GM21723 (cell line): ENCODE measurements around the gene COBL.

Experiments
- ATAC-seq: cut with Tn5 transposase; IDR thresholded peaks from one replicate; pipeline ENCODE4 v1.9.1; 2021; ENCODE audit warnings: mild to moderate bottlenecking, moderate library complexity; ENCODE audit not compliant: unreplicated experiment

COBL gene

DNA sequence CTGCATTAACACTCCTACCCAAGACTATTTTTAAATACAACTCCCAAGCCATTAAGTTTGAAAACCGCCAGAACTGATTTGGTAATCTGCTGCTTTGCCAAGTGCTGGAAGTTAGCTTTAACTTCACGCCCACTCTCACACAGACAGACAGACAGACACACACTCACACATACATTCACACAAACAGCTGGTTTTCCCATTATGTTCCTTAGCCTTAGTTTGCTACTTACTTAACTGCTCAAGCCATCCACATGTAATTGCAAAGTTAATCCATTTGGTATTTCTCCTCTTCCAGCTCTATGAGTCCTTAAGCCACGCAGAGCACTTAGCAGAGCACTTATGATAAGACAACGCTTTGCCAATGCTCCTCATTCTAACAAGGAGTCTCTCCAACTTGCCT is 8.3 kb downstream of the COBL start:
- no peak for ATAC-seq

DNA sequence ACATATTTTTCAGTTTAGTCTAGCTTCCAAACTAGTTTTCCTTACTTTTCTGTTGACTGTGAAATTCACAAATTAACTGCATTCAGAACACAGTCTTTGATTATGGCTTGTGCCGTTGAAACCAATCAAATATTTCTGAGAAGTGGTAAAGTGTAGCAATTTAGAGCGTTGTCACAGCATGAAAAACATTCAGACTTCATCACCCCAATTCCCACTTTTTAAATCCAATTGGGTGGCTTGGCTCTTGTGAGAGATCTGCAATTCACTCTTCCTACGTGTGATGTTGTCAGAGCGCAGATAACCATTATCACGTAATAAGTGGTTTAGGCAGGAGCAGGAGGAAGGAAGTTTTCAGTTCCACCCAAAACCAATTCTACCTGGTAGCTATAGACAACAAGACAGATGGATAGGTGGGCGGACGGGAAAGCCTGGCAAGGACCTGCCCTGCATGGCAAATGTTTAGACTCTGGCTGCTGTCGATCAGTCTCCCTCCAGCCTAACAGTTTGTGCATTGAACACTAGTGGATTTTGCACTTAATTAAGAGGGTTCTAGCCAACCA is 8.9 kb downstream of the COBL start:
- no peak for ATAC-seq

DNA sequence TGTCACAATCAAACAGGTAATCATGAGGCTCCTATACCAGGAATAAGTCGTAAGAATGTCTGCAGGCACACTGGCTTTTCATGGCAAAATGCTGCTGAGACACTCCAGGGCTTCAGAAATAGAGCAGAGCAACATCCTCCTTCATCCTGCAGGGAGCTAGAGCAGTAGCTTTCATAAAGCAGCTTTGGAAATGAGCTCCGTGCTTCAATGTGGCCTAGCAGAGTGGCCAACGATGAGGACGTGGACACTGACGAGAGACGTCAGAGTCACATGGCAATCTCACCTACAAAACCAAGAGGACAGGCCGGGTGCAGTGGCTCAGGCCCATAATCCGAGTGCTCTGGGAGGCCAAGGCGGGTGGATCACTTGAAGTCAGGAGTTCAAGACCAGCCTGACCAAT is 9.8 kb downstream of the COBL start:
- ATAC-seq = no peak

DNA sequence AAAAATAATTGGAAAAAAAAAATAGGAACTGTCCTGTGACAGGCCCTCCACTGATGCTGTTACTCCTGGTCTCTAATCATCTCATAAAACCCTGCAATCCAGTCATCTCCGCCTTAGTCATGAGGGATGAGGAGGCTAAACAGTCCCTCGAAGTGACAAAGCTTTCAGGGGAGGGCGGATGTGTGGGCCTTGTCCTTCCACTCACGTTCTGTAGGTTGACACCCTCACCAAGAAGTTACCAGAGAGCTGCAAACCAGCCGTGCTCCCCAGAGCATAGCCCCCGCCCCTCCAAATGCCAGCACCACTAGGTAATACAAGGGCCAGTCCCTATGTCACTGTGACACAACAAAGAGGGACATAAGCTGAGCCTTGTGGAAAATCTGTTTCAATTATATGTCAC is 11.9 kb downstream of the COBL start:
- no peak for ATAC-seq

DNA sequence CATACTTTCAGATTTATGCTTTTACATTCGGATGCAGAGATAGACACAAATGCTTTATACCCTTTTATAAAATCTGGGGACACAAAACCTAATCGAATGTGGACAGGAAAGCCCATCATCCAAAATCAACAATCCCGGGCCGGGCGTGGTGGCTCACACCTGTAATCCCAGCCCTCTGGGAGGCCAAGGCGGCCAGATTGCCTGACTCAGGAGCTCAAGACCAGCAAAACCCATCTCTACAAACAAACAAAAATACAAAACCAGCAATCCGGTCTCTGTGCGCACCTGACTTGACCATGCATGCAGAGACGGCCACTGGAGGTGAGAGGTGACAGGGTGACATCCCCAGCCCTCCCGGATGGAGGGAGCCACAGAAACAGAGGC is 13.5 kb downstream of the COBL start:
- no peak for ATAC-seq

DNA sequence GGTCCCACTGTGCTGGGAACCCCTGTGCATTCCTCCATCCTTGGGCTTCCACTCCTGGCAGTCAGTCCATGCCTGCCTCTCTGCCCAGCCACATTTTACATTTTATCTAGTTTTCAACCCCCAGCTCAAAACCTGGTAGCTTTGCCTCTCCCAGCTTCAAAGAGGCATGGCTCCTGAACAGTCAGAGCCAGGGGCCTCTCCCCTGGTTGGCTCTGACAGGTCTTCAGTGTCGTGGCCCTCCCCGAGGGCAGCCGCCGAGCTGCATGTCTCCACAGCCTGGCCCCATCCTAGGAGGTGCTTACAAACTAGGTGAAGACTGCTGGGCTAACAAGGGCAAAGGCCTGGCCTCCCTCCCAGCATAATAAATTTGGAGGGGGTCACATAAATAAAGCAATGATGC is 14.8 kb downstream of the COBL start:
- ATAC-seq = no peak

DNA sequence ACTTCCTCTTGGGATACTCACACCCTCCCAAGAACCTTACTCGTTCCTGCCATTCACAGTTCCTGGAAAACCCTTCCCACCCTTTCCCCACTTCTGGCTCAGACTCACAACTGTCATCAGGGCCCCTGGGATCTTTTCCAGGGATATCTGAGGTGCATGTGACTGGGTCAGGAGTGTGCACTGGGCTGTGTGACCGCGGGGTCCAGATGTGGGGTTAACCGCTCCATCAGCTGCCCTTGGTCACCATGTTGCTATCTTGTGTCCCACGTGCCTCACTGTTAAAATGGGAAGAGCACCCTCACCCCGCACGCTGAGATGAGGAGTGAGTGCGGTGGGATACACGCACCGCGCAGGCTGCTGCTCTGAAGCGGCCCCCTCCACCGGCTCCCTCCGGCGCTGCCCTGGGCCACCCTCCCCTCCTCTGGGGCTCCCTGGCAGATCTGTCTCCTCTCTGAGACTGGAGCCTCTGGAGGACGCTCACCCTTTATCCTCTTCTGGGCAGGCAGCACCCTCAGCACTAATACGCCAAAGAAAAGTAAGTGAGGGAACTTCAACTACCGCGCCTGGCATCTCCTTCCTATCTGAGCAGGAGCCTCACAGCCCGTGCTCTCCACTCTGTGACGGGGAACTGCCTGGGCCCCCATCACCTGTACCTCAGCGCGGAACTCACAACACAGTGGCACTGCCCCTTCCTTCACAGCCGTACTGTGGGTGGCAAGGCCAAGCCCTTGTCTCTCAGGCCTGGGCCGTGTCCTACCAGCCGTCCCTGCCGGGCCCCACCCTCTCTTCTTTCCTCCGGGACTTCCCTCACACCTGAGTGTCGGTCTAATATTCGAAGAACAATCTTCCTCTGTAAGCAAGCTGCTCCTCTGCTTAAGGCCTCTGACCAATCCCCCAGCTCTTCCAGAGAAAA is 15.6 kb downstream of the COBL start:
- ATAC-seq = no peak

DNA sequence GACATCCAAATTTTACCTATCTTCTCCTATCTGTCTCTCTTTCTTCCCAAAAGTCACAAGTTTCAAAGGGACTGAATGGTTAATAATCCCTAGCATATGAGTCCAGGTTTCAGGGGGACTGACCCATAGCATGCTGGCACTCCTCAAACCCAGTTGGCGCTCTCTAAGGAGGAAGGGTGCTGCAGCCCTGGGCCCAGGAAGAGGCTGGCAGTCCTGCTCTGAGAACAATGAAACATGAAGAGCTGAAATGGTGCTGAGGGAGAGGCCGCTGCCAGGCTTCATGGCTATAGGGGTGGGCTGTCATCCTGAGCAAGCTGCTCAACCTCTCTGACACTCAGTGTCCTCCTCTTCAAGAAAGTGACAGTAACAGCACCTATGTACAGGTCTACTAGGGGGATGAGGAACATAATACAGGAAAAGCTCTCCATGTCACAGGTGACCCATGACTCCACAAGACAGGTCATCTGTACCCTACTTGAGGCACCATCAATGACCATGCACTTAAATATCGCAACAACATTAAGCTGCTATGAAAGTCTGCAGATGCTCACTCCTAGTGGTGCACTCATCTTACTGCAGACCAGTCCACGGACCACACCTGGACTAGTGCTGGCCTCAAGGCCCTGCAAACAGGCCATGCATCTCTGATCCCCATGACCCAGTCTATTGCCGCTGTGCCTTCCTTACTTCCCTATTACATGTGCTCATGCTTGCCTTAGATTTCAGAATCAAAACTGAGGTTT is 17.0 kb downstream of the COBL start:
- ATAC-seq = no peak

DNA sequence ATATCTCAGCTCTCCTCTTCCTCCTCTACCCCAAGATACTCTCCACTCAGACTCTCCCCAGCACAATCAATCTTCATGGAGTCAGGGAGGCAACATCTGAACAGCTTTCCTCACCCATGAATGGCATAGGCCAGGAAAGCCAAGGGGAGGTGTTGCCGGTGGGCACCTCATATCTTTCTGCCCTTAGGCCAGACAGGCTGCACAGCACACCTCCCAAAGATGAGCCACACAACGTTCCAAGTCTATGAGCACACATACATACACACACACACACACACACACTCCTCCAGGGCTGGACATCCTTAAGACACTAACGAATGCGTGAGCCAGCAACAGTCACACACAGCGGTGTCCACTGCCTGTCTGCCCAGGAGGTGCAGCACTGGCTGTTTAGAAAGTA is 17.7 kb downstream of the COBL start:
- ATAC-seq = no peak

DNA sequence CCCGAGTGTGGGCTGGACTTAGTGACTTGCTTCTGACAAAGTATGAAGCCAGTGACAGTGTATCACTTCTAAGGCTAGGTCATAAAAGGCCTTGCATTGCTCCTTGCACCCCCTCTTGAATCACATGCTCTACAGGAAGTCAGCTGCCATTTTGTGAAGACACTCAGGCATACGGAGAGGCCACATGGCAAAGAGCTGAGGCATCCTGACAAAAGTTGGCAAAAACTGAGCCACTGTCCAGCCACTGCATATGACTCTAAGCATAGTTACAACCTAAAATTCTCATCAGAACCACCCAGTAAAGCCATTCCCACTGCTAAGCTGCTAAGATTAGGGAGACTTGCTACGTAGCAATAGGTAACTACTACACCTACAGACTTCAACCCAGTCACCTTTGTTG is 18.6 kb downstream of the COBL start:
- no peak for ATAC-seq

DNA sequence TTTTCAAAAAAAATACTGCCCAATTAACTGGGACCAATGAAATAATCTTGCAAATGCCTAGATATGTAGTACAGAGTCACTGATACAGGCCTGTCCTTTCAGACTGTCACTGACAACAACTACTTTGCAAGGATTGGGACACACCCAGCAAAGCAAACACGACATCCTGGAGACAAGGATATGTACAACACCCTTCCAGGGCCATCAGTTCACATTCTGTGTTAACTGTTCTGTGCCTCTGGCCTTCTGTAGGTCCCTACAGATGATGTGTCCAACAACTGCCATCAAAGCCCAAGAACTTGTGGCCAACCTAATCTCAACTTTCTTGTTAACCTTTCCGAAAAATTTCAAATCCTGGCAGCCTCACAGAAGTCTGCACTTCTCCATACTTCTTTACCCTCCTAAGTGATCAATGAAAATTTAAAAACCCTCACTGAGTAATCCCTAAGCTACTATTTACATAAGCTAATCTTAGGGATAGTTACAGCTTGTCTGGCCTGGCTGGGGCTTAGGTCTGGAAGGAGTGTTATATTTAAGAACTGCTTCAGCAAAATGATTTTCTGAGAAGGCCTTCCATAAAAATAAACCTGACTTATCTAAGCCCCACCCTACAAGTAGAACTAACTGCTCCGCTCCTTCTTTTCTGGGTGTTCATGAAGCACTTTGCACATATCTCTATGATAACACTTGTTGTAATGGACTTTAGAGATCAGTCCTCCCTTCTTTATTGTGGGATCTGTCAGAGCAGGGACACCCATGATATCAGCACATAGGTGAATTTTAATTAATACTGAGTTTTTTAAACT is 21.0 kb downstream of the COBL start:
- ATAC-seq = no peak

DNA sequence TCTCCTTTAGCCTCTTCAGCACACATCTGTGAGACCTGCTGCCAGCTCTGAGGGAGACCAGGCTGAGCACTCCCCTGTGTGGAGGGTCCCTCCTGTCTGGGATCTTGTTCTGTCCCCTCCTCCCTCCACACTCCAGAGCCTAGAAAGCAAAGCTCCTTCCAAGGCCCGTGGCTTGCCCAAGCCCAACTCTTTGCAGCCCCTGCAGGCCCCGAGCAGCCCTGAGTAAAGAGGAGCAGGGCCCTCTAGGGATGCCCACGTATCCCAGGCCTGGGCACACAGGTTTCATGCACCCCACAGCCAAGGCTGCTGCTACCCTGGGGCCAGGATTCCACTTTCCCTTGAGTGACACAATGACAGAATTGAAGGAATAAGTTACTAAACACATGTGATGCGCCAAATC is 24.0 kb downstream of the COBL start:
- ATAC-seq = no peak

DNA sequence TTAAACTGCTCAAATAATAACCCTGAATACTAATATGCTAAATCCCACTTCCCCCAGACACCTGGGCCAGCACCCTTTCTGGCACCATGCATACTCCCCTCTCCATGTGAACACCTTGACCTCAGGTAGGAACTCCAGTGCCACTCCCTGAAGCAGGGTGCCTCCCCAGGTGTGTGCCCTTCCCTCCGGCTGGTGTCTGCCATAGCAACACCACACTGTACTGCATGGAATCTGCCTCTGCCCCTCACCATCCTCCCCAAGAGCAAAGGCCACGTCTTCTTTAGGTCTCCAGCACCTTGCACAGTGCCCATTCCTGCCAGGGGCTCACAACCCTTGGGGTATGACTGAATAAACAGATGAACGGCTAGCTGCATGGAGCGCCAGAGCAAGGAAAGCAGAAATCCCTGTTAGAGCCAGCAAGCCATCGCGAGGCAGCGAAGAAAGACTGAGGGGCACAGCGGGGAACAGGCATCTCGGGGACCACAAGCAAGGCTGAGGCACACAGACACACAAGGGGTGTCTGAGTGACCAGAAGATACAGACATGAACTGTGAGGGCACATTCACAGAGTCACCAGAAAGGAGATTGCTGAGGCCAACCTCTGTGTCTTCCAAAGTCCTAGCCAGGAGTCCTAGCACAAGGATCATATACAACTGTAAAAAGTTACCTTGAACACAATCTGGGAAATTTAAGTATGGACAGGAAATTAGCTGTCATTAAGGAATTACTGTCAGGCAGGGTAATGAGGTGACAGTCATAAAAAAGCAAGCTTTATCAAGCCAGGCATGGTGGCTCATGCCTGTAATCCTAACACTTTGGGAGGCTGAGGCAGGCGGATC is 25.7 kb downstream of the COBL start:
- ATAC-seq = no peak

DNA sequence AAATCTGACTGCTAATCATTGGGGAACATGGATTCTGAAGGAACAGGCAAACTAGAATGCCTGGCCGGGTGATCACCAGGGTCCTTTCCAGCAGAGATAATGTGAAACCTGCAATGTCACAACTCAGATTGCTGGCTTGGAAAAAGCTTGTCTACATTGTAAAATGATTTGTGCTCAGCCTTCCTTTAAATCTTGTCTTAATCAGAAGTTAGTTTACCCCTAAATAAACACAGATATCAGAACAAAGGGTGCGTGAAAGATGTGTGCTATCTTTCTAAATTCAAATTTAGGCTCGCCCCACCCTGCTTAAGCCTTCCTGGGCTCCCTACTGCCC is 26.3 kb downstream of the COBL start:
- no peak for ATAC-seq

DNA sequence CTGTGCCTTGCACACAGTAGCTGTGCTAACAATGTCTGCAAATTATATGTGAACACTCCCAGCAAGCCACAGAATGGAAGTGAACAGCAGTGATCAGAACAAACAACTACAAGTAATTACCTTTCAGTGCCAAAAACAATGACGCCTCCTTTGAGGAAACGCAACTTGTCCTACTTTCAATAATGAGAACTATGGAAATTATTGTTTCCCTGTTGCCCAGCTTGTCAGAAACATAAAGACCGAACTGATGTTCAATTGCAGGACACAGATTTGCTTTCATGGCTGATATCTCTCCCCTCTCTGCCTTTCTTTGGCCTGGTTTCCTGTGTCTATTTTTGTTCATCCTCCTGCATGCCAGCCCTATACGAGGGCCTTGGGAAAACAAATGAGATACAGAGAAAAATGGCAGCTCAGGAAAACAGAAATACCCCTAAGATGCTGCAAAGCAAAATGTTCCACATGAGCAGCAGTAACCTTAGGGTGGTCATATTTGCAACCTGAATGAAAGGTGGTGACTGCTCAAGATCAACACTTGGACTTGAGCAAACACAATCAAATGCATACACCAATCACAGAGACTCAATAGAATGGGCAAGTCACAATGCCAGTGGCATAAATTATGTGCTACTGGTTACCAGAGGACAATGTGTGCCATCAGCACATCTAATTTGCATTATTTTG is 26.8 kb downstream of the COBL start:
- no peak for ATAC-seq

DNA sequence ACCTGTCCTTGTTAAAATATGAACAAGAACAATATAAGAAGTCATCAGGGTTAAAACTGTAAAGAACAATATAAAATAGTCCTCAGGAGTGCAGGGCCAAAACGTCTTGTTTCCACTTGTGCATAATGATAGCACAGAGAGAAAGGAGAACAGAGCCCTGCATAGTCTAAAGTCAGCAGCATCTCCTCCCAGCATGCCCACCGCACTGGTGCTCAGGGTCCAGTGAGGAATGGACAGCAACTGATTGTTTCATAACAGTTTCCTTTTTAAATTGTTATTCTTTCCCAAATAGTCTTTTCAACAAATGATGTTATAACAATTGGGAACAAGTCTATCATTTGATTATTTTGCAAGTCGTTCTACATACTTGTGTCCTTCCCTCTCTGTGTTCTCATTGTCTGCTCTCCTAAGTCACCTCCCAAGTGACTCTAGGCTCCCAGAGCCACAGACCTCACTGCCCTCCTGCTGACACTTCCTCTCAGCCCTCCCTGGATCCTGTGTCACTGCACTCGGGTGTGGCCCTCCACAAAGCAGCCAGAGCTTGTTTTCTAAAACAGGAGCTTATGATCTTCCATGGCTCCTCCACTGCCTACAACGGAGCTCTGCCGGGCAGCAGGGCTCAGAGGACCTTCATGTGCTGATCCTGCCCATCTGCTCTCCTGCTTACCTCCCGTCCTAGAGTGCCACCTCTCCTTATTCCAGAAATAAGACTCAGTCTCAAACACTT is 27.6 kb downstream of the COBL start:
- ATAC-seq = no peak

DNA sequence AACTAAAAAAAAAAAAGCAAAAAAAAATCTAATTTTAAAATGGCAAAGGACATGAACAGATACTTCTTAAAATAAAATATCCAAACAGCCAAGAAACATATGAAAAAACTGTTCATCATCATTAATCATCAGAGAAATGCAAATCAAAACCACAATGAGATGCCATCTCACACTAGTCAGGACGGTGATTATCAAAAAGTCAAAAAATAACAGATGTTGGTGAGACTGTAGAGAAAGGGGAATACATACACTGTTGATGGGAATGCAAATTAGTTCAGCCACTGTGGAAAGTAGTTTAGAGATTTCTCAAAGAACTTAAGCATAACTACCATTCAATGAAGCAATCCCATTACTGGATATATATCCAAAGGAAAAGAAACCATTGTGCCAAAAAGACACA is 30.2 kb downstream of the COBL start:
- ATAC-seq = no peak

DNA sequence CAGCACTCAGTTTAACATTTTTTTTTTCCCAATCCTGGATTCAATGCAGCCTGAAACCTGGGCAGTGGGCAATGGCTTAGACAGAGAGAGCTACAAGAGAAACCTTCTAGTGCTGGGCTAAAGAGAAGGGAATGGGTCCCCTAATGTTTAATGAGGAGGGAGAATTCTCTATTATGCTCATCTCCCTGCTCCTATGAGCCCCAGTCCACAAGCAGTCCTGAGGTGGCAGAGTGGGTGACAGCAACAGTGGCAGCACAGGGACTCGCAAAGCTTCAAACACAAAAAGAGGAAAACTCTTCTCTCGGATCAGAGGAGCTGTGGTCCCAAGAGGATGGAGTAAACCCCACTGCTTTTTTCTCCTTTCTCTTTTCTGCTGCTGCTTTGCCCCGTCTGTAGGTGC is 36.5 kb downstream of the COBL start:
- no peak for ATAC-seq

DNA sequence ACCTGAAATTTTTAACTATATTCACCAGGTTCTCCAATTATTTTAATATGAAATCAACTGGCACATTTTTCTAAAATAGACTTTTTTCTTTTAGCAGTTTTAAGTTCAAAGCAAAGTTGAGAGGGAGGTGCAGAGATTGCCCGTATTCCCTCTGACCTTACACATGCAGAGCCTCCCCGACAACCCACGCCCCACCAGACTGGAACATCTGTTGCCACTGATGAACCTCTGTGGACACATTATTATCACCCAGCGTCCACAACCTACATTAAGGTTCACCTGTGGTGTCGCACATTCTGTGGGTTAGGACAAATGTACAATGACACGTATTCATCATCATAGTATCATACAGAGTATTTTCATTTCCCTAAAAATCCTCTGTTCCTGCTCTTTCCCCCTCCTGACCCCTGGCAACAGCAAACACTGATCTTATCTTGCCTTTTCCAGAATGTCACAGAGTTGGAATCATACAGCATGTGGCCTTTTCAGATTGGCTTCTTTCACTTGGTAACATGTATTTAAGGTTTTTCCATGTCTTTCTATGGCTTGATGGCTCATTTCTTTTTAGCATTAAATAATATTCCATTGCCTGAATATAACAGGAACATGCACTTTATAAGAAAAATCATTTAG is 37.1 kb downstream of the COBL start:
- ATAC-seq = no peak
